HCT116 (cell line): ENCODE measurements around the gene KLC4. TPM values are rescaled to one million over a fixed set of nuclear protein-coding genes. Genes with fewer than 3 reads are reported as not detected.

ENCODE experiments used
- ATAC-seq: fragments of 200-7000 bp; cut with Tn5 transposase; 2 replicates; pipeline ENCODE4 v1.9.1; 2020; ENCODE audit warnings: mild to moderate bottlenecking, moderate library complexity
- Bru-seq: library from RNA; stranded (reverse); fragments of 400-500 nt; gene quantifications from one replicate; lab custom pipeline; 2021; lab: Mats Ljungman, UMichigan
- BruChase-seq, 2 experiments: library from RNA; stranded (reverse); fragments of 400-500 nt; gene quantifications; one replicate each; lab custom pipeline; 2021; lab: Mats Ljungman, UMichigan
- BruUV-seq: library from RNA; stranded (reverse); fragments of 400-500 nt; replicated peaks from 2 replicates; lab custom pipeline; 2021; lab: Mats Ljungman, UMichigan
- CTCF ChIA-PET: fragments of 300-600 bp; sonication (Branson Sonifier 250); formaldehyde crosslinking; loops from one replicate; lab custom pipeline; 2021; ENCODE audit warnings: antibody characterized with exemption; lab: Charles Lee
- POLR2A ChIA-PET: fragments of 300-600, 350-600 bp; sonication (Branson Sonifier 250); formaldehyde crosslinking; loops from one replicate; lab custom pipeline; 2021; ENCODE audit warnings: antibody characterized with exemption; lab: Charles Lee
- RAD21 ChIA-PET, 2 experiments: fragments of 300-600 bp; sonication (Branson Sonifier 250); formaldehyde crosslinking; loops; one replicate each; lab custom pipeline; 2023; ENCODE audit warnings: low total read pairs in 2 of 2; ENCODE audit not compliant: uncharacterized antibody in 2 of 2, unreplicated experiment in 2 of 2, low non-redundant PET in 1 of 2; lab: Charles Lee
- DNase-seq: peaks from one replicate; pipeline ENCODE4 v3.0.0-alpha.2; 2010; ENCODE audit warnings: low read depth, low spot score
- H2AFZ ChIP-seq: fragments of 200-600 bp; shearing (Covaris generic), sonication (generic); 2 replicates; pipeline ENCODE4 v1.6.1; 2017; ENCODE audit warnings: low read depth, mixed run types, mixed read lengths, antibody characterized with exemption, low read length; ENCODE audit not compliant: poor library complexity, severe bottlenecking
- H3K27ac ChIP-seq: 2 replicates; pipeline ENCODE4 v1.5.1; 2012; ENCODE audit warnings: low read depth, low read length
- H3K27me3 ChIP-seq: fragments of 200-600 bp; sonication (generic); 2 replicates; pipeline ENCODE4 v1.6.1; 2016; ENCODE audit warnings: mixed run types, low read length, mixed read lengths; ENCODE audit not compliant: insufficient read depth
- H3K36me3 ChIP-seq, 2 experiments: fragments of 200-500 bp in 1 of 2; fragments of 200-600 bp in 1 of 2; sonication (Bioruptor generic) in 1 of 2; sonication (generic) in 1 of 2; 2 replicates each; pipeline versions ENCODE4 v1.5.1 to v1.6.1; 2014 to 2016; ENCODE audit warnings: low read length in 2 of 2, inconsistent platforms in 1 of 2, mixed read lengths in 1 of 2, mixed run types in 1 of 2; ENCODE audit not compliant: insufficient read depth in 2 of 2, control insufficient read depth in 1 of 2
- H3K4me1 ChIP-seq, 2 experiments: fragments of 200-600 bp in 1 of 2; sonication (generic) in 1 of 2; 2 replicates each; pipeline versions ENCODE4 v1.5.1 to v1.6.1; 2012 to 2017; ENCODE audit warnings: low read length in 2 of 2, inconsistent platforms in 1 of 2, mild to moderate bottlenecking in 1 of 2, mixed read lengths in 1 of 2, mixed run types in 1 of 2, moderate library complexity in 1 of 2; ENCODE audit not compliant: insufficient read depth in 2 of 2, control insufficient read depth in 1 of 2
- H3K4me2 ChIP-seq: fragments of 200-600 bp; sonication (generic); 2 replicates; pipeline ENCODE4 v1.6.1; 2017; ENCODE audit warnings: mixed run types, low read length, mixed read lengths
- H3K4me3 ChIP-seq, 2 experiments: fragments of 200-600 bp in 1 of 2; sonication (generic) in 1 of 2; replicated peaks in 1 of 2; 2 replicates each; pipeline ENCODE4 v1.5.1; 2011 to 2016; ENCODE audit warnings: low read length in 2 of 2, control low read depth in 1 of 2, low read depth in 1 of 2, mild to moderate bottlenecking in 1 of 2, mixed read lengths in 1 of 2, mixed run types in 1 of 2
- H3K79me2 ChIP-seq: fragments of 200-600 bp; sonication (generic); 2 replicates; pipeline ENCODE4 v1.6.1; 2017; ENCODE audit warnings: mild to moderate bottlenecking, mixed run types, low read length, moderate library complexity, mixed read lengths; ENCODE audit not compliant: insufficient read depth
- H3K9ac ChIP-seq: fragments of 200-600 bp; sonication (generic); 2 replicates; pipeline ENCODE4 v1.6.1; 2016; ENCODE audit warnings: low read length, mixed read lengths
- H3K9me2 ChIP-seq: fragments of 200-600 bp; sonication (generic), shearing (Covaris generic); 2 replicates; pipeline ENCODE4 v1.6.1; 2017; ENCODE audit warnings: mixed run types, mild to moderate bottlenecking, moderate library complexity; ENCODE audit not compliant: insufficient read depth
- H3K9me3 ChIP-seq, 2 experiments: fragments of 200-500 bp in 1 of 2; fragments of 200-600 bp in 1 of 2; sonication (Bioruptor generic) in 1 of 2; sonication (generic) in 1 of 2; 2 replicates each; pipeline ENCODE4 v1.6.1; 2014 to 2017; ENCODE audit warnings: low read length in 2 of 2, mixed read lengths in 2 of 2, inconsistent platforms in 1 of 2, low read depth in 1 of 2, mild to moderate bottlenecking in 1 of 2, mixed run types in 1 of 2, moderate library complexity in 1 of 2; ENCODE audit not compliant: control insufficient read depth in 1 of 2, insufficient read depth in 1 of 2
- H4K20me1 ChIP-seq: fragments of 200-600 bp; sonication (generic), shearing (Covaris generic); 2 replicates; pipeline ENCODE4 v1.6.1; 2017; ENCODE audit warnings: mixed run types, mild to moderate bottlenecking, moderate library complexity; ENCODE audit not compliant: insufficient read depth
- JUND ChIP-seq: IDR thresholded peaks from 2 replicates; pipeline ENCODE4 v1.6.1; 2012
- POLR2AphosphoS5 ChIP-seq: IDR thresholded peaks from 2 replicates; pipeline ENCODE4 v1.6.1; 2011; ENCODE audit warnings: mild to moderate bottlenecking, low read depth, low read length, moderate library complexity
- YY1 ChIP-seq: IDR thresholded peaks from 2 replicates; pipeline ENCODE4 v1.6.1; 2011; ENCODE audit warnings: low read length, low read depth, moderate library complexity, mild to moderate bottlenecking; ENCODE audit not compliant: insufficient replicate concordance; ENCODE audit errors: extremely low read depth
- ZFX ChIP-seq: fragments of 450-650 bp; IDR thresholded peaks from 2 replicates; pipeline ENCODE4 v1.6.1; 2017
- intact Hi-C: fragments of 100-400 bp; cut with micrococcal nuclease; formaldehyde crosslinking; loops from 2 replicates; pipeline ENCODE4 v1.10.0; 2022
- long read RNA-seq: library from polyadenylated mRNA; unstranded; transcript quantifications from one replicate; pipeline ENCODE4 v2.0.0, GENCODE V29; 2021; ENCODE audit not compliant: unreplicated experiment
- polyA plus RNA-seq: library from polyadenylated mRNA; unstranded; fragments of >200 nt; gene quantifications from 2 replicates; pipeline ENCODE4 v1.2.1, GENCODE V29; 2012; ENCODE audit warnings: missing spikeins
- total RNA-seq: library from RNA; stranded (reverse); gene quantifications from one replicate; pipeline ENCODE4 v1.2.1, GENCODE V29; 2021; ENCODE audit not compliant: unreplicated experiment
- TF ChIP-seq, protein P1 (sequence below): IDR thresholded peaks from 2 replicates; pipeline ENCODE4 v1.6.1; 2011; ENCODE audit warnings: mild to moderate bottlenecking, low read length, moderate library complexity; ENCODE audit not compliant: insufficient replicate concordance; ENCODE audit errors: extremely low read depth

Gene KLC4
- total RNA-seq (16.2 TPM), Bru-seq, nascent RNA (percentile 46 among the genes with signal in this experiment), BruChase-seq, experiment 1, labeled RNA remaining after a 6-hour chase (percentile 54 among the genes with signal in this experiment), BruChase-seq, experiment 2, labeled RNA remaining after a 2-hour chase (percentile 50 among the genes with signal in this experiment)
- polyA plus RNA-seq: 14.5 and 17.7 TPM in 2 replicates
- long read RNA-seq, partial matches to known transcripts: 3 of 15 reads
- long read RNA-seq, other reads (novel, unspliced or antisense): 6 of 15 reads

DNA sequence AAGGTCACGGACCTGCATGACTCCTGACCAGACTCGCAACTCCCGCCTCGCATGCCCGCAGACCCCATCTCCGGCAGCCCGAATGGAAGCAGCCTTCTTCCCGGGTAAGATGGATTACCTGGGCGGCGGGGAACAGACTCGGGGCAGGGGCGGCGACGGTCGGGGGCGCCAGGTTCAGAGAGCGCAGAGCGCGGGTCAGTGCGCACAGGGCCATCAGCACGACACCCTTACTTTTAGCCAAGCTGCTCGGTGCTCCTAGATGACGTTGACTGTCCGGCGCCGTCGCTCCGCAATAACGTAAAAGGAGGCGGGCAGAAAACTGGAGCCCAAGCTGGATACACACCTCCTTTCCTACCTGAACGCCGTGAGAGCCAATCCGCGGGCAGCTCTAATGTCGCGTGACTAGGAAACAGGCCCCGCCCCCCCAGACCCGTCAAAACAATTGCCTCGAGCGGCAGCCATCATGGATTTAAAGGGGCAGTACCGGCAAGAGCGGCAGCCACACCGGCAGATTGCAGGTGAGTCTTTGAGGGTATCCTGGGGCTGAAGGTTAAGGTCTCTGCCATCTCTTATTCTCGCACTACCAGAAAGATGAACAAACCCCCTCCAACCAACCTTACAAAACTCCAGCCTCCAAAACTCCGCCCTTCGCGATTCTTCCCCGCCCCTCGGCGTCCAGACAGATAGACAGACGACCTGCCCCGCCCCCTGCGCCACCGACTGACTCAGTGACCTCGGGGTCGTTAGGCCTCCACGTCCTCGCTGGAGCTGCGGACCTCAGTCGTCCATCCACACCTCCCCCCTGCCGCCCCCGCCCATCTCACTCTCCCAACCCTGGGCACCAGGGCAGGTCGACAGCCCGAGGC is at the start of gene KLC4, which contains the start of gene MRPL2:
TSS of gene KLC4 (plus strand) at position 464 of the 866 bp plus-strand sequence. CDS start 1,705 bp downstream, outside the sequence.
TSS of gene MRPL2 (minus strand) at position 267 of the 866 bp plus-strand sequence. CDS start at position 214, 53 bp downstream.
- RAD21 ChIA-PET: interaction anchor here (0.6 to 1.0 kb wide), 3 partner anchors 45 to 84 kb away, joined by 3 to 5 read pairs (median 3); partner anchors contain the start of gene KLHDC3 (in 1 of the 2)
- H3K27me3 ChIP-seq: no peaks in the 10 kb centered on the region
- intact Hi-C loops: loop anchor here (1.0 to 5.0 kb wide), 4 partner anchors 47 to 158 kb away; partner anchors contain the start of genes KLHDC3, MEA1 and SRF
- H3K36me3 ChIP-seq: peaks cover 0 to 19% of the 10 kb centered on the region in 2 experiments; a peak in 1 of 4 replicates
- no TSS peak for BruUV-seq
- H2AFZ ChIP-seq: peak within 1 kb of the TSS; percentile 67
- peak within 1 kb of the TSS; percentile 89 for H3K4me3 ChIP-seq
- peak; percentile 96 for TF ChIP-seq YY1
- TF ChIP-seq, protein P1, sequence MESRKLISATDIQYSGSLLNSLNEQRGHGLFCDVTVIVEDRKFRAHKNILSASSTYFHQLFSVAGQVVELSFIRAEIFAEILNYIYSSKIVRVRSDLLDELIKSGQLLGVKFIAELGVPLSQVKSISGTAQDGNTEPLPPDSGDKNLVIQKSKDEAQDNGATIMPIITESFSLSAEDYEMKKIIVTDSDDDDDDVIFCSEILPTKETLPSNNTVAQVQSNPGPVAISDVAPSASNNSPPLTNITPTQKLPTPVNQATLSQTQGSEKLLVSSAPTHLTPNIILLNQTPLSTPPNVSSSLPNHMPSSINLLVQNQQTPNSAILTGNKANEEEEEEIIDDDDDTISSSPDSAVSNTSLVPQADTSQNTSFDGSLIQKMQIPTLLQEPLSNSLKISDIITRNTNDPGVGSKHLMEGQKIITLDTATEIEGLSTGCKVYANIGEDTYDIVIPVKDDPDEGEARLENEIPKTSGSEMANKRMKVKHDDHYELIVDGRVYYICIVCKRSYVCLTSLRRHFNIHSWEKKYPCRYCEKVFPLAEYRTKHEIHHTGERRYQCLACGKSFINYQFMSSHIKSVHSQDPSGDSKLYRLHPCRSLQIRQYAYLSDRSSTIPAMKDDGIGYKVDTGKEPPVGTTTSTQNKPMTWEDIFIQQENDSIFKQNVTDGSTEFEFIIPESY: peak; percentile 78
- peak; percentile 95 for TF ChIP-seq POLR2AphosphoS5
- no peak for TF ChIP-seq JUND
- peak; percentile 22; the same call in 1 of the 2 replicates for TF ChIP-seq ZFX
- POLR2A ChIA-PET: interaction anchor here (1.4 to 1.5 kb wide), 2 partner anchors 45 to 75 kb away, joined by 7 to 9 read pairs; partner anchors contain the start of genes KLHDC3, MEA1 and PPP2R5D
- peak within 1 kb of the TSS; percentile 90 for H3K9ac ChIP-seq
- CTCF ChIA-PET: interaction anchor here (0.9 to 1.0 kb wide), 3 partner anchors 12 to 84 kb away, joined by 3 to 5 read pairs (median 5); partner anchors contain the start of gene PTK7
- no peaks in the 10 kb centered on the region for H3K9me2 ChIP-seq
- H3K4me1 ChIP-seq: peaks cover 10 to 25% of the 10 kb centered on the region in 2 experiments; a peak in 3 of 4 replicates
- peak within 1 kb of the TSS; percentile 81 for H3K4me2 ChIP-seq
- H4K20me1 ChIP-seq: no peaks in the 10 kb centered on the region
- peaks cover 24% of the 10 kb centered on the region for H3K79me2 ChIP-seq
- ATAC-seq: peak; percentile 96
- H3K9me3 ChIP-seq: no peaks in the 10 kb centered on the region
- peak within 1 kb of the TSS; percentile 65 for H3K27ac ChIP-seq
- DNase-seq: peak; percentile 97
